DOHH2 (cell line): ENCODE data around the gene DNAH6.
"Not testable (repeated sequence)": the region's sequence is repeated elsewhere in the genome, so short reads cannot be mapped to it uniquely, and the experiment has no call there.

Source experiments
- H3F3A ChIP-seq: fragments of 200-600 bp; sonication (generic), shearing (Covaris generic); 2 replicates; pipeline ENCODE4 v1.6.0; 2016; ENCODE audit warnings: antibody characterized with exemption, mild to moderate bottlenecking; ENCODE audit not compliant: control insufficient read depth, insufficient read depth
- H3K27ac ChIP-seq: fragments of 200-600 bp; sonication (generic); 2 replicates; pipeline ENCODE4 v1.5.1; 2014; ENCODE audit warnings: low read depth, mild to moderate bottlenecking, low read length, moderate library complexity
- H3K27me3 ChIP-seq: fragments of 200-600 bp; sonication (generic); 2 replicates; pipeline ENCODE4 v1.6.1; 2014; ENCODE audit warnings: mild to moderate bottlenecking, low read length, mixed read lengths; ENCODE audit not compliant: control insufficient read depth
- H3K36me3 ChIP-seq: fragments of 200-600 bp; sonication (generic); 2 replicates; pipeline ENCODE4 v1.6.1; 2014; ENCODE audit warnings: mild to moderate bottlenecking, low read length, moderate library complexity, mixed read lengths; ENCODE audit not compliant: control insufficient read depth
- H3K4me1 ChIP-seq: fragments of 200-600 bp; sonication (generic); 2 replicates; pipeline ENCODE4 v1.6.1; 2014; ENCODE audit warnings: mild to moderate bottlenecking, low read length, mixed read lengths; ENCODE audit not compliant: control insufficient read depth
- H3K4me2 ChIP-seq: fragments of 200-600 bp; sonication (generic); 2 replicates; pipeline ENCODE4 v1.6.0; 2014; ENCODE audit warnings: mild to moderate bottlenecking, low read length, moderate library complexity
- H3K4me3 ChIP-seq: fragments of 200-600 bp; sonication (generic); 2 replicates; pipeline ENCODE4 v1.5.1; 2014; ENCODE audit warnings: mild to moderate bottlenecking, low read length, mixed read lengths
- H3K79me2 ChIP-seq: fragments of 200-600 bp; sonication (generic); 2 replicates; pipeline ENCODE4 v1.6.1; 2014; ENCODE audit warnings: mild to moderate bottlenecking, low read length, mixed read lengths; ENCODE audit not compliant: control insufficient read depth
- H3K9me2 ChIP-seq: fragments of 200-600 bp; sonication (generic); replicated peaks from 2 replicates; pipeline ENCODE4 v1.6.1; 2014; ENCODE audit warnings: mild to moderate bottlenecking, low read length, mixed read lengths; ENCODE audit not compliant: control insufficient read depth
- H3K9me3 ChIP-seq: fragments of 200-600 bp; sonication (generic); 2 replicates; pipeline ENCODE4 v1.6.1; 2014; ENCODE audit warnings: antibody characterized with exemption, low read length, mixed read lengths; ENCODE audit not compliant: control insufficient read depth, insufficient read depth
- H4K20me1 ChIP-seq: fragments of 200-600 bp; sonication (generic); 2 replicates; pipeline ENCODE4 v1.6.0; 2014; ENCODE audit warnings: low read depth, mild to moderate bottlenecking, antibody characterized with exemption, low read length, moderate library complexity; ENCODE audit not compliant: control insufficient read depth, insufficient read depth
- EZH2phosphoT487 ChIP-seq: fragments of 200-600 bp; sonication (generic); IDR thresholded peaks from 2 replicates; pipeline ENCODE4 v1.6.1; 2017; ENCODE audit warnings: borderline replicate concordance, mild to moderate bottlenecking, antibody characterized with exemption, low read length, moderate library complexity, mixed read lengths
- TF ChIP-seq, protein P1 (sequence below): fragments of 200-600 bp; sonication (generic); IDR thresholded peaks from one replicate; pipeline ENCODE4 v1.5.1; 2014; ENCODE audit warnings: antibody characterized with exemption, mild to moderate bottlenecking, low read depth, low read length; ENCODE audit not compliant: poor library complexity, severe bottlenecking

DNAH6 gene

DNA sequence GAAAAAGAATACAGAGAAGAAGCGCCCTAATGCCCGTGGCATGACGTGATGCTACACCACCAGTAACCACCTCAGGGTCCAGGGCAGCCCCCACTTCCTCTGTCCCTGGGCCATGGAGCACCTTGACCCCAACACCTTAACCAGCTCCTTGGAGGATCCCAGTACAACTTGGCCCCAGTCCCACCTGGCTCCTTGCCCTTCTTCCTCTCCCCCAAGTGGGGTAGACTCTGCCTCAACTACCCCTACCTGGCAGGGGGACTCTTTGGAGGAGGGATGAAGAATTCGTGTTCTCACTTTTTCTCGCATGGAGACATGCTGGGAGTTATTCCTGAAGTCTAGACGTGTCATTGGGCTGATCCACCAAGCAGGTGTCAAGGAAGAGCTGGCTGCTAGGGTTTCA, 345.7 kb downstream of the DNAH6 start:
- Histone ChIP-seq H3K4me1 (peaks cover 1% of the 10 kb centered on the region; the same call in 1 of the 2 replicates), H3K4me3 (no peak overlapping the region), H3K9me2 (no peaks in the 10 kb centered on the region), H3K9me3 (no peaks in the 10 kb centered on the region), H3K27ac (no peak overlapping the region), H3K36me3 (no peaks in the 10 kb centered on the region), H4K20me1 (no peaks in the 10 kb centered on the region), H3F3A (no peaks in the 10 kb centered on the region), H3K27me3 (no peaks in the 10 kb centered on the region), H3K4me2 (no peak overlapping the region), H3K79me2 (no peaks in the 10 kb centered on the region)
- no peak for TF ChIP-seq EZH2phosphoT487
- TF ChIP-seq, protein P1, sequence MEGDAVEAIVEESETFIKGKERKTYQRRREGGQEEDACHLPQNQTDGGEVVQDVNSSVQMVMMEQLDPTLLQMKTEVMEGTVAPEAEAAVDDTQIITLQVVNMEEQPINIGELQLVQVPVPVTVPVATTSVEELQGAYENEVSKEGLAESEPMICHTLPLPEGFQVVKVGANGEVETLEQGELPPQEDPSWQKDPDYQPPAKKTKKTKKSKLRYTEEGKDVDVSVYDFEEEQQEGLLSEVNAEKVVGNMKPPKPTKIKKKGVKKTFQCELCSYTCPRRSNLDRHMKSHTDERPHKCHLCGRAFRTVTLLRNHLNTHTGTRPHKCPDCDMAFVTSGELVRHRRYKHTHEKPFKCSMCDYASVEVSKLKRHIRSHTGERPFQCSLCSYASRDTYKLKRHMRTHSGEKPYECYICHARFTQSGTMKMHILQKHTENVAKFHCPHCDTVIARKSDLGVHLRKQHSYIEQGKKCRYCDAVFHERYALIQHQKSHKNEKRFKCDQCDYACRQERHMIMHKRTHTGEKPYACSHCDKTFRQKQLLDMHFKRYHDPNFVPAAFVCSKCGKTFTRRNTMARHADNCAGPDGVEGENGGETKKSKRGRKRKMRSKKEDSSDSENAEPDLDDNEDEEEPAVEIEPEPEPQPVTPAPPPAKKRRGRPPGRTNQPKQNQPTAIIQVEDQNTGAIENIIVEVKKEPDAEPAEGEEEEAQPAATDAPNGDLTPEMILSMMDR = no peak

DNA sequence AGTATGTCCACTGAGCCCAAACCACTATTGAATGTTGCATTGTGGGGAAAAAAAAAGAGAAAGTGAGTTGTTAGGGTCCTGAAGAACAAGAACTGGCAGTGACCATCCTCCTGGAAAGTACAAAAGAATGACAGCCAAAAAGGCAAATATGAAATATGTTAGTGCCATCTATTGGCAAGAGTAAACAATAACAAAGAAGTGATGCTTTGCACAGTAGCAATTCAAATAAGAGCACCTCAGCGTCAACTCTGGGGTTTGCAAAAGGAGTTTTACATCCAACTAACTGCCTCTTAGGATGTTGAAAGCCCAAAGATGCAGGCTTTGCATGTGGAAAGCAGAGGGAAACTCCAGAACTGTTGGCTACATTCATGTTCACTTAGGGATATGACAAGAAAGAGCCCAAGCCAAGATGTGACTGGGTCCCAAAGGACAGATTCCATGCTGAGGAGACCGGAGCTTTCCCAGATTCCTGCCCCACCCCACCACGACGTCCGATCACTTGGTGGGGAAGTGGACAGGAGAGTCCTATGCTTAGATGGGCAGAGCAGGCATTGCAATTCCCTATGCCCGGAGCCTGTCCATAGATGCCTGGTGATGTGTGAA, 349.0 kb downstream of the DNAH6 start:
- Histone ChIP-seq H3K36me3 (no peaks in the 10 kb centered on the region), H3K27ac (no peak overlapping the region), H3K27me3 (no peaks in the 10 kb centered on the region), H3K4me1 (no peaks in the 10 kb centered on the region), H3K4me2 (no peak overlapping the region), H3K9me3 (no peaks in the 10 kb centered on the region), H4K20me1 (no peaks in the 10 kb centered on the region), H3K79me2 (no peaks in the 10 kb centered on the region), H3K4me3 (no peak overlapping the region), H3K9me2 (no peaks in the 10 kb centered on the region), H3F3A (no peaks in the 10 kb centered on the region)
- TF ChIP-seq, protein P1 = peak; percentile 62
- TF ChIP-seq EZH2phosphoT487 = no peak

DNA sequence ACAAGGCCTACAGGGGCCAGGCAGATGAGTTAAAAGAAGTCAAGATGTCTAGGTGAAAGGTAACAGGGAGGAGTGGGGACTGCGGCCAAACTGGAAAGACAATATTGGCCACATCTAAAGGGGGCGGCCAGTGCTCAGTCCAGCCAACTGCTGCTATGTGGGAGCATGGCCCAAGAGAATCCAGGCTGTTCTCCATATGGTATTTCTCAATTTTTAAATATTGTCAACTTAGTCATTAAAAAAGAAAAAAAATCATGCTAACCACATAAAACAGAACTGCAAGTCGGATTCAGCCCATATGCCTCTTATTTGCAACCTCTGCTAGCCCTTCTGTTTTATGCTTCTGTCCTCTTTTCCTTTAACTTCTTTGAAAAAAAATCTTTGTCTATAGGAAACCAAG, 349.8 kb downstream of the DNAH6 start:
- no peaks in the 10 kb centered on the region for H3K9me2 ChIP-seq
- no peaks in the 10 kb centered on the region for H3F3A ChIP-seq
- H3K4me2 ChIP-seq = no peak overlapping the region
- H3K79me2 ChIP-seq = no peaks in the 10 kb centered on the region
- H3K4me3 ChIP-seq = no peak overlapping the region
- TF ChIP-seq, protein P1 = no peak
- no peak for TF ChIP-seq EZH2phosphoT487
- H3K9me3 ChIP-seq = no peaks in the 10 kb centered on the region
- H3K4me1 ChIP-seq = no peaks in the 10 kb centered on the region
- no peaks in the 10 kb centered on the region for H3K36me3 ChIP-seq
- H4K20me1 ChIP-seq = no peaks in the 10 kb centered on the region
- no peaks in the 10 kb centered on the region for H3K27me3 ChIP-seq
- no peak overlapping the region for H3K27ac ChIP-seq

DNA sequence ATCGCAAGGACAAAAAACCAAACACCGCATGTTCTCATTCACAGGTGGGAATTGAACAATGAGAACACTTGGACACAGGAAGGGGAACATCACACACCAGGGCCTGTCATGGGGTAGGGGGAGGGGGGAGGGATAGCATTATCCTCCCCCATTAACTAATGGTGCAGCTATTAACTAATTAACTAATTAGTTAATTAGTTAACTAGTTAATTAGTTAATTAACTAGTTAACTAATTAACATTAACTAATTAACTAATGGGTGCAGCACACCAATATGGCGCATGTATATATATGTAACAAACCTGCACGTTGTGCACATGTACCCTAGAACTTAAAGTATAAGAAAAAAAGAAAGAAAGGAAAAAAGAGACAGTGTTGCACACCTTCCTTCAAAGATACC, 352.0 kb downstream of the DNAH6 start:
- not testable (repeated sequence) for H3K79me2 ChIP-seq, H3K4me1 ChIP-seq, H3K9me2 ChIP-seq

More for the DNA sequence above, 352.0 kb downstream of the DNAH6 start:
- H3K36me3 ChIP-seq, H3K9me3 ChIP-seq, H3K27me3 ChIP-seq, H3K4me2 ChIP-seq, H3K4me3 ChIP-seq, H3K27ac ChIP-seq, H4K20me1 ChIP-seq, H3F3A ChIP-seq: not testable (repeated sequence)
